SK-N-DZ (cell line): ENCODE measurements around the gene ZFAND2B.
A peak's percentile ranks its signal among the peaks of the same experiment; 100 is the strongest.
"Not testable (repeated sequence)": the region's sequence is repeated elsewhere in the genome, so short reads cannot be mapped to it uniquely, and the experiment has no call there.

Source experiments
- DNase-seq: peaks from one replicate; pipeline ENCODE4 v3.0.0-alpha.2; 2015; ENCODE audit warnings: low spot score

The ZFAND2B gene

GRCh38 chr2:219175928-219176817, 30.4 kb upstream of the ZFAND2B start:
- DNase-seq = peak; percentile 61

GRCh38 chr2:219176818-219177551, 29.6 kb upstream of the ZFAND2B start, which contains the start of gene CNPPD1:
TSS of gene CNPPD1 (minus strand) at chr2:219176925. CDS start at chr2:219176828, 97 bp downstream.
- peak; percentile 83 for DNase-seq

- peak; percentile 87 for DNase-seq
Observed at GRCh38 chr2:219177552-219178376, 28.8 kb upstream of the ZFAND2B start, which contains the start of gene RETREG2. TSS of gene RETREG2 (plus strand) at chr2:219178275. CDS start at chr2:219178353, 78 bp downstream.

- DNase-seq = peak; percentile 42
Observed at GRCh38 chr2:219178377-219179175, 28.0 kb upstream of the ZFAND2B start.

GRCh38 chr2:219179601-219180465, 26.7 kb upstream of the ZFAND2B start:
- no peak for DNase-seq

GRCh38 chr2:219180961-219181360, 25.6 kb upstream of the ZFAND2B start:
- DNase-seq = no peak

GRCh38 chr2:219181531-219181930, 25.1 kb upstream of the ZFAND2B start:
- DNase-seq = no peak

- no peak for DNase-seq
Observed at GRCh38 chr2:219182331-219183150, 24.0 kb upstream of the ZFAND2B start.

GRCh38 chr2:219183151-219183772, 23.3 kb upstream of the ZFAND2B start:
- no peak for DNase-seq

- DNase-seq = no peak
Observed at GRCh38 chr2:219184121-219184520, 22.5 kb upstream of the ZFAND2B start.

GRCh38 chr2:219186754-219187456, 19.7 kb upstream of the ZFAND2B start:
- no peak for DNase-seq

GRCh38 chr2:219197388-219197787, 9.2 kb upstream of the ZFAND2B start:
- DNase-seq = no peak

GRCh38 chr2:219198974-219199373, 7.6 kb upstream of the ZFAND2B start:
- DNase-seq = no peak

GRCh38 chr2:219199470-219200211, 6.9 kb upstream of the ZFAND2B start:
- no peak for DNase-seq

GRCh38 chr2:219200502-219201326, 5.9 kb upstream of the ZFAND2B start:
- DNase-seq = not testable (repeated sequence)

GRCh38 chr2:219201331-219201730, 5.3 kb upstream of the ZFAND2B start:
- not testable (repeated sequence) for DNase-seq
